Large intestine (tissue), 3 donors: ENCODE data around the gene ARMC8. TPM values are rescaled to one million over a fixed set of nuclear protein-coding genes. Genes with fewer than 3 reads are reported as not detected.

Experiments used
- DNase-seq, 2 donors: peaks; one replicate each; pipeline versions ENCODE4 v3.0.0 to v3.0.0-alpha.2; 2013
- H3K27ac ChIP-seq: one replicate; pipeline ENCODE4 v1.5.1; 2013; ENCODE audit warnings: low read length
- H3K27me3 ChIP-seq: 2 replicates; pipeline ENCODE4 v1.6.1; 2013; ENCODE audit warnings: low read length; ENCODE audit not compliant: control insufficient read depth, insufficient read depth
- H3K36me3 ChIP-seq: 2 replicates; pipeline ENCODE4 v1.6.1; 2013; ENCODE audit warnings: low read length; ENCODE audit not compliant: control insufficient read depth, insufficient read depth
- H3K4me1 ChIP-seq: one replicate; pipeline ENCODE4 v1.6.1; 2013; ENCODE audit warnings: low read length; ENCODE audit not compliant: control insufficient read depth, insufficient read depth
- H3K4me3 ChIP-seq: one replicate; pipeline ENCODE4 v1.5.1; 2013; ENCODE audit warnings: low read length
- H3K9me3 ChIP-seq: one replicate; pipeline ENCODE4 v1.6.1; 2013; ENCODE audit warnings: mild to moderate bottlenecking, low read depth, low read length, moderate library complexity; ENCODE audit not compliant: control insufficient read depth
- WGBS: methylation state at CpG from one replicate; pipeline ENCODE4 v1.1.5; 2013; ENCODE audit warnings: low lambda C conversion rate; ENCODE audit not compliant: insufficient coverage; 5-methylcytosine and 5-hydroxymethylcytosine counted together
- polyA plus RNA-seq: library from polyadenylated mRNA; unstranded; fragments of 120-200 nt; gene quantifications from one replicate; pipeline ENCODE4 v1.2.1, GENCODE V29; 2013

Gene ARMC8
- polyA plus RNA-seq, 1 donor = 30.6 TPM

GRCh38 chr3:138297059-138297607 lies 110.0 kb downstream of the ARMC8 start:
- no CpG with 5 or more reads among the region's 5 CpGs for WGBS
- no peak overlapping the region for H3K4me3 ChIP-seq
- H3K9me3 ChIP-seq = no peaks in the 10 kb centered on the region
- H3K36me3 ChIP-seq = peaks cover 51% of the 10 kb centered on the region
- H3K27ac ChIP-seq = no peak overlapping the region
- H3K4me1 ChIP-seq = no peaks in the 10 kb centered on the region
- DNase-seq = no peak
- H3K27me3 ChIP-seq = no peaks in the 10 kb centered on the region

DNA sequence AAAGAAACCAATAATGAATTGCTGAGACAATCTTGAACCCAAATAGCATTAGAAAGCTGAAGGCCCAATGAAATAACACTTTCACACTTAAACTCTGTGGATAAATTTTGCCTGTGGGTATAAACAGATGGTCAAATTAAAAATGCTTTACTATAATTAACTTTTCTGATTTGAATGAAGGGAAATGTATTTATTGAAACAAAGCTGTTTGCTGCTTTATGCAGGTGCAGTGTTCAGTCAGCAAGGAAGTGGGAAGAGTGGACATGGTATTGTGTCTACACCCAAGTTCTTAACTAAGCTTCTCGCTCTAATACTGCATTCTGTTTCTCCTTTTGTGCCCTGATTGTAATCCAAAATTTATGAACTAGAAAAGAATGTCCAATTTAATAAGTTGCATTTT lies 110.8 kb downstream of the ARMC8 start:
- Histone ChIP-seq H3K9me3 (no peaks in the 10 kb centered on the region), H3K36me3 (peaks cover 44% of the 10 kb centered on the region), H3K27me3 (no peaks in the 10 kb centered on the region), H3K4me3 (no peak overlapping the region), H3K27ac (no peak overlapping the region), H3K4me1 (no peaks in the 10 kb centered on the region)
- DNase-seq = no peak
- no CpG with 5 or more reads among the region's 1 CpG for WGBS

DNA sequence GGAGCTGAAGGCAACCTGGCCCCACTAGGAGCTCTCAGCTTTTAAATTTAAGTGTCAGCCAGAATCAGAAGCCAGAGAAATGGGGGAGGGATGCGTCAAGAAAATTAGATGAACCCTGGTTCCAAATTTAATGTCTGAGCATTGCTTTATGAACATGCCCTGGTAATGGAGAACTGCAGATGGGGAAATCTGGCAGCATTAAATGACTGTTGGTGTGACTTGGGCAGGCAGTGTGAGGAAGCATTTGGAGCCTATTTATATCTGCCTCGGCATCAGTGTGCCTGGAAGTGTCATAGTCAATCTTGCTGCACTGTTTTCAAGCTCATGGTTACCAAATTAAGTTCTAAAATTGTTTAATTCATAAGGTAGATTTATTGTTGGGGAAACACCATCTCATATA lies 113.5 kb downstream of the ARMC8 start:
- Histone ChIP-seq H3K4me3 (no peak overlapping the region), H3K27ac (no peak overlapping the region), H3K36me3 (peaks cover 21% of the 10 kb centered on the region), H3K9me3 (no peaks in the 10 kb centered on the region), H3K4me1 (no peaks in the 10 kb centered on the region), H3K27me3 (no peaks in the 10 kb centered on the region)
- DNase-seq = no peak
- WGBS = no CpG with 5 or more reads among the region's 2 CpGs

DNA sequence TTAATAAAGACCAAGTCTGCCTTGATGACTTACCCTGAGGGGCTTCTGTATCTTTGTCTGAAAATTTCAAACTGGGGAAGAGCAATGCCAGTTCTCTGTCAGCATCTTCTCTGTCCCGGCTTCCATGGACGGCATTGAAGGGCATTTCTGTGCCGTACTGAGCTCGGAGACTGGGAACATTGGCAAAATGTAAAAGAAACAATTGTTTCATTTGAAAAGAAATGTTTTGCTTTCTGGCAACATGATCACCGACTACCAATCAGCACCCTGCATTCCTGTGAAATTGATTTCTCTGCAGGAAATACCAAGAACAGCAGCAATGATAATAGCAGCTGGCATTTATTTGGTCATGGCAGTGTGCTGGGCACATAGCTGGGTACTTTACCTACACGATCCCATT lies 116.4 kb downstream of the ARMC8 start:
- peaks cover 16% of the 10 kb centered on the region for H3K9me3 ChIP-seq
- no peak overlapping the region for H3K4me3 ChIP-seq
- H3K27ac ChIP-seq = no peak overlapping the region
- WGBS = 100% methylated on average over 1 of the region's 6 CpGs
- H3K36me3 ChIP-seq = peaks cover 5% of the 10 kb centered on the region
- no peaks in the 10 kb centered on the region for H3K27me3 ChIP-seq
- H3K4me1 ChIP-seq = no peaks in the 10 kb centered on the region
- DNase-seq = no peak

GRCh38 chr3:138307899-138308298 lies 120.8 kb downstream of the ARMC8 start:
- Histone ChIP-seq H3K36me3 (no peaks in the 10 kb centered on the region), H3K9me3 (peaks cover 30% of the 10 kb centered on the region), H3K27ac (no peak overlapping the region), H3K4me3 (no peak overlapping the region), H3K27me3 (no peaks in the 10 kb centered on the region), H3K4me1 (no peaks in the 10 kb centered on the region)
- WGBS = 100% methylated on average over 1 of the region's 5 CpGs
- no peak for DNase-seq

- H3K27ac ChIP-seq = no peak overlapping the region
- H3K9me3 ChIP-seq = peaks cover 30% of the 10 kb centered on the region
- H3K4me3 ChIP-seq = no peak overlapping the region
- H3K36me3 ChIP-seq = no peaks in the 10 kb centered on the region
- no peak for DNase-seq
- no peaks in the 10 kb centered on the region for H3K4me1 ChIP-seq
- H3K27me3 ChIP-seq = no peaks in the 10 kb centered on the region
Measured at GRCh38 chr3:138308783-138309182, 121.7 kb downstream of the ARMC8 start.

- no peak for DNase-seq
- Histone ChIP-seq H3K36me3 (no peaks in the 10 kb centered on the region), H3K27me3 (peaks cover 1% of the 10 kb centered on the region), H3K4me1 (no peaks in the 10 kb centered on the region), H3K9me3 (peaks cover 30% of the 10 kb centered on the region), H3K4me3 (no peak overlapping the region), H3K27ac (no peak overlapping the region)
- 38% methylated on average over 2 of the region's 4 CpGs for WGBS
Measured at GRCh38 chr3:138310494-138310893, 123.4 kb downstream of the ARMC8 start.

GRCh38 chr3:138314751-138315150 lies 127.7 kb downstream of the ARMC8 start:
- peaks cover 2% of the 10 kb centered on the region for H3K27me3 ChIP-seq
- no peaks in the 10 kb centered on the region for H3K4me1 ChIP-seq
- H3K9me3 ChIP-seq = peaks cover 3% of the 10 kb centered on the region
- H3K36me3 ChIP-seq = no peaks in the 10 kb centered on the region
- DNase-seq = no peak
- no peak overlapping the region for H3K27ac ChIP-seq
- no CpG with 5 or more reads among the region's 1 CpG for WGBS
- H3K4me3 ChIP-seq = no peak overlapping the region

DNA sequence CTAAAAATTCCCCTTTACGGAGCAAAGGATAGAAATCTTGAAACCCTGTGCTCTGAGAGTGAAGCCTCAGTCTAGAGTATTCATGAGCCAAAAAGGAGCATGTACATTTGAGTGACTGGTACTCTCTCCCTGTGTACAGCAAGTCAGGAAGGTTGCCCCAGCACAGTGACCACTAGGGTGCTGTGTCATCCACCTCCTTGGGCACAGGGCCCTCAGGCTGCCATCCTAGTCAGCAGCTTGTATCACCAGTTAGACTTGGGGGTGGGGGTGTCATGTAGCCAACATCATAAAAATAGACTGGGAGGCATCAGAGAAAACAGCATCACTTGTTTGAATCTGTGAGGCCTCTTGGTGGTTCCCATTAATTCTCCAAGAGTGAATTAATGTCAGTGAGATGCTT lies 130.6 kb downstream of the ARMC8 start:
- H3K4me1 ChIP-seq = no peaks in the 10 kb centered on the region
- WGBS = 80% methylated on average over 1 of the region's 1 CpG
- no peaks in the 10 kb centered on the region for H3K9me3 ChIP-seq
- H3K4me3 ChIP-seq = no peak overlapping the region
- no peak overlapping the region for H3K27ac ChIP-seq
- no peak for DNase-seq
- H3K36me3 ChIP-seq = no peaks in the 10 kb centered on the region
- peaks cover 2% of the 10 kb centered on the region for H3K27me3 ChIP-seq

GRCh38 chr3:138323971-138324370 lies 136.9 kb downstream of the ARMC8 start:
- Histone ChIP-seq H3K4me3 (no peak overlapping the region), H3K27ac (no peak overlapping the region), H3K36me3 (no peaks in the 10 kb centered on the region), H3K9me3 (no peaks in the 10 kb centered on the region), H3K4me1 (no peaks in the 10 kb centered on the region), H3K27me3 (no peaks in the 10 kb centered on the region)
- WGBS = 100% methylated on average over 1 of the region's 4 CpGs
- DNase-seq = no peak

DNA sequence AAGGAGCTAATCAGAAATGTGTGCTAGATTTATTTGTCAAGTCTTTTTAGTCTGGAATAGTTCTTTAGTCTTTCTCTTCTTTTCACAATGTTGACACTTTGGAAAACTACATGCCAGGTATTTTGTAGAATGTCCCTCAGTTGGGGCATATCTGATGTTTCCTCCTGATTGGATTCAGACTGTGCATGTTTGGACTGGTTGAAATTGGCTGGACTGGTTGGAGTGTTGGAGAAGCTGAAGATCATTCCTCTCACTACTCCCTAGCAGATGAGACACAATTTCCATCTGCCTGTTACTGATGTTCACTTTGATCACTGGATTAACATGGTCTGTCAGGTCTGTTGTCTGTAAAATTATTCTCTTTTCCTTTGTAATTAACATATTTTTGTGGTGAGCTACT lies 138.9 kb downstream of the ARMC8 start:
- no peaks in the 10 kb centered on the region for H3K36me3 ChIP-seq
- peaks cover 4% of the 10 kb centered on the region for H3K4me1 ChIP-seq
- H3K27ac ChIP-seq = no peak overlapping the region
- peaks cover 4% of the 10 kb centered on the region for H3K27me3 ChIP-seq
- no peak for DNase-seq
- H3K9me3 ChIP-seq = no peaks in the 10 kb centered on the region
- no peak overlapping the region for H3K4me3 ChIP-seq
